ENCODE measurements around the gene ARHGEF17. TPM values are rescaled to one million over a fixed set of nuclear protein-coding genes. Genes with fewer than 3 reads are reported as not detected.
A peak's percentile ranks its signal among the peaks of the same experiment; 100 is the strongest.

ARHGEF17 gene
- total RNA-seq, 2 donors from 2014 or later = 8.6 to 13.4 TPM

DNA sequence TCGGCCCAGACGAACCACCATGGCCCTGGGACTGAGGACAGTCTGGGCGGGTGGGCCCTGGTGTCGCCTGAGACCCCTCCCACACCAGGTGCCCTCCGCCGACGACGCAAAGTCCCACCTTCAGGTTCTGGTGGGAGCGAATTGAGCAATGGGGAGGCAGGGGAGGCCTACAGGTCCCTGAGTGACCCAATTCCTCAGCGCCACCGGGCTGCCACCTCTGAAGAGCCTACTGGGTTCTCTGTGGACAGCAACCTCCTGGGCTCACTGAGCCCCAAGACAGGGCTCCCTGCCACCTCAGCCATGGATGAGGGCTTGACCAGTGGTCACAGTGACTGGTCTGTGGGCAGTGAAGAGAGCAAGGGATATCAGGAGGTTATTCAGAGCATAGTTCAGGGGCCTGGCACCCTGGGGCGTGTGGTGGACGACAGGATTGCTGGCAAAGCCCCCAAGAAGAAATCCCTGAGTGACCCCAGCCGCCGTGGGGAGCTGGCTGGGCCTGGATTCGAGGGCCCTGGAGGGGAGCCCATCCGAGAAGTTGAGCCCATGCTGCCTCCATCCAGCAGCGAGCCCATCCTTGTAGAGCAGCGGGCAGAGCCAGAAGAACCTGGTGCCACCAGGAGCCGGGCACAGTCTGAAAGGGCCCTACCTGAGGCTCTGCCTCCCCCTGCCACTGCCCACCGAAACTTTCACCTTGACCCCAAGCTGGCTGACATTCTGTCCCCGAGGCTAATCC, 2.8 kb downstream of the ARHGEF17 start:
- no peak for DNase-seq
- Histone ChIP-seq H3K9me3 (no peaks in the 10 kb centered on the region), H3K36me3 (no peaks in the 10 kb centered on the region), H3K9ac (ENCODE audit: low read depth in 2 of 2, low read length in 2 of 2) (peak overlapping the region in 1 of 2 donors; percentile 77), H3K27ac (peak overlapping the region; percentile 36), H3K27me3 (no peaks in the 10 kb centered on the region), H3K4me3 (peak overlapping the region; percentile 15), H3K4me1 (peaks cover 4% of the 10 kb centered on the region)
- TF ChIP-seq, protein P1, sequence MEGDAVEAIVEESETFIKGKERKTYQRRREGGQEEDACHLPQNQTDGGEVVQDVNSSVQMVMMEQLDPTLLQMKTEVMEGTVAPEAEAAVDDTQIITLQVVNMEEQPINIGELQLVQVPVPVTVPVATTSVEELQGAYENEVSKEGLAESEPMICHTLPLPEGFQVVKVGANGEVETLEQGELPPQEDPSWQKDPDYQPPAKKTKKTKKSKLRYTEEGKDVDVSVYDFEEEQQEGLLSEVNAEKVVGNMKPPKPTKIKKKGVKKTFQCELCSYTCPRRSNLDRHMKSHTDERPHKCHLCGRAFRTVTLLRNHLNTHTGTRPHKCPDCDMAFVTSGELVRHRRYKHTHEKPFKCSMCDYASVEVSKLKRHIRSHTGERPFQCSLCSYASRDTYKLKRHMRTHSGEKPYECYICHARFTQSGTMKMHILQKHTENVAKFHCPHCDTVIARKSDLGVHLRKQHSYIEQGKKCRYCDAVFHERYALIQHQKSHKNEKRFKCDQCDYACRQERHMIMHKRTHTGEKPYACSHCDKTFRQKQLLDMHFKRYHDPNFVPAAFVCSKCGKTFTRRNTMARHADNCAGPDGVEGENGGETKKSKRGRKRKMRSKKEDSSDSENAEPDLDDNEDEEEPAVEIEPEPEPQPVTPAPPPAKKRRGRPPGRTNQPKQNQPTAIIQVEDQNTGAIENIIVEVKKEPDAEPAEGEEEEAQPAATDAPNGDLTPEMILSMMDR (IDR thresholded peaks at IDR 0.05) = no peak
- intact Hi-C loops (cut with DNase I) = no loop called here

DNA sequence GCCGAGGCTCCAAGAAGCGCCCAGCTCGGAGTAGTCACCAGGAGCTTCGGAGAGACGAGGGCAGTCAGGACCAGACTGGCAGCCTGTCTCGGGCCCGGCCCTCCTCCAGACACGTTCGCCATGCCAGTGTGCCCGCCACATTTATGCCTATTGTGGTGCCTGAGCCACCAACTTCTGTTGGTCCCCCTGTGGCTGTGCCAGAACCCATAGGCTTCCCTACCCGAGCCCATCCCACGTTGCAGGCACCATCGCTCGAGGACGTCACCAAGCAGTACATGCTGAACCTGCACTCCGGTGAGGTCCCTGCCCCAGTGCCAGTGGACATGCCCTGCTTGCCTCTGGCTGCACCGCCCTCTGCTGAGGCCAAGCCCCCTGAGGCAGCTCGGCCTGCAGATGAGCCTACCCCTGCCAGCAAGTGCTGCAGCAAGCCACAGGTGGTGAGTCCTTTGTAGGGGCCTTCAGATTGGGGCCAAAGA, 3.4 kb downstream of the ARHGEF17 start:
- intact Hi-C loops (cut with DNase I) = no loop called here
- Histone ChIP-seq H3K27me3 (no peaks in the 10 kb centered on the region), H3K27ac (peak overlapping the region; percentile 36)

DNA sequence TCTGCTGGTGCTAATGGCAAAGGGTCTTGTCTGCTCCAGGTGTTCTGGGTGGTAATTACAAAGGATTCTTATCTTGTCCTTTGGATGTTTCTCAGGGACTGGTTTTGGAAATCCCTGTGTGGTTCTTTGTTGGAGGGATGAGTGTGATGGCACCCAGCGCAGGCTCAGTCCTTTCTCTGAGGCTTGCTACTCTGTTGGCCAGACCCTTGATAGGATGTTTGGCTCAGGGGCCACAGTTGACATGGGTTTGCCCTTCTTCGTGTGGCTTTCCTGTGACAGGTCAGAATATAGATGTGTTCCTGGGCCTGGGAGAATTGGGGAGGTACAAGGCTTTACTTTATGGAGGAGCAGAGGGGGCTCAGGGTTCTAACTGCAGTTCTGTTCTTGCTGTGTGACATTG, 4.0 kb downstream of the ARHGEF17 start:
- H3K4me1 ChIP-seq = no peaks in the 10 kb centered on the region

More for the DNA sequence above, 3.4 kb downstream of the ARHGEF17 start:
- Histone ChIP-seq H3K9ac (ENCODE audit: low read depth in 2 of 2, low read length in 2 of 2) (peak overlapping the region in 1 of 2 donors; percentile 49), H3K9me3 (no peaks in the 10 kb centered on the region), H3K4me3 (peak overlapping the region; percentile 15), H3K4me1 (peaks cover 4% of the 10 kb centered on the region), H3K36me3 (no peaks in the 10 kb centered on the region)
- TF ChIP-seq, protein P1 (IDR thresholded peaks at IDR 0.05) = no peak
- no peak for DNase-seq

DNA sequence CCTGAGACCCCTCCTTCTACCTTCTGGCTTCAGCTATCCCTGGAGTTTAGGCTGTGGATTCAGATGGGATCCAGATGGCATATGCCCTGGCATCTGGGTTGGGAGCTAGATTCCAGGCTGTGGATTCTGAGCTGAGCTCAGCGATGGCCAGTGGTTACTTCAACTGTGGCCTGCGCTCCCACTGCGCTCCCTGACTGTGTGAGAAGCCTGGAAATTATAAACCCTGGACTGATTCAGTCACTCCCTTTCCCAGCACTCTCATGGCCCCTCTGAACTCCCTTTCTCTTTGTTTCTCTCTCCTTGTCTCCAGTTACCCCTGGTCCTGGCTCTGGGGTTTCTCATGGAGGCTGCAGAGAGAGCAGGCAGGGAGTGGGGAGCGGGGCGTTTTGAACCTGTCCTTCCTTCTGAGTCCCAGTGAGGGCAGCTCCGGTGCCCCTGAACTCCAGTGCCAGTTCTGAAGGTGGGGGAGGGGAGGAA, 4.8 kb downstream of the ARHGEF17 start:
- intact Hi-C loops (cut with DNase I) = no loop called here
- no peaks in the 10 kb centered on the region for H3K4me1 ChIP-seq
- TF ChIP-seq, protein P1 (IDR thresholded peaks at IDR 0.05) = no peak
- H3K4me3 ChIP-seq = peak overlapping the region; percentile 15
- no peaks in the 10 kb centered on the region for H3K27me3 ChIP-seq
- H3K9me3 ChIP-seq = no peaks in the 10 kb centered on the region
- DNase-seq = no peak
- H3K9ac ChIP-seq (ENCODE audit: low read depth in 2 of 2, low read length in 2 of 2) = peak overlapping the region; percentile 42 to 56
- peak overlapping the region; percentile 34 for H3K27ac ChIP-seq
- no peaks in the 10 kb centered on the region for H3K36me3 ChIP-seq

More for the DNA sequence above, 4.0 kb downstream of the ARHGEF17 start:
- H3K9ac ChIP-seq (ENCODE audit: low read depth in 2 of 2, low read length in 2 of 2) = no peak overlapping the region
- no peaks in the 10 kb centered on the region for H3K9me3 ChIP-seq
- no peaks in the 10 kb centered on the region for H3K36me3 ChIP-seq
- peak overlapping the region; percentile 15 for H3K4me3 ChIP-seq
- H3K27me3 ChIP-seq = no peaks in the 10 kb centered on the region
- intact Hi-C loops (cut with DNase I) = no loop called here
- no peak for DNase-seq
- H3K27ac ChIP-seq = peak overlapping the region; percentile 36
- TF ChIP-seq, protein P1 (IDR thresholded peaks at IDR 0.05) = no peak

DNA sequence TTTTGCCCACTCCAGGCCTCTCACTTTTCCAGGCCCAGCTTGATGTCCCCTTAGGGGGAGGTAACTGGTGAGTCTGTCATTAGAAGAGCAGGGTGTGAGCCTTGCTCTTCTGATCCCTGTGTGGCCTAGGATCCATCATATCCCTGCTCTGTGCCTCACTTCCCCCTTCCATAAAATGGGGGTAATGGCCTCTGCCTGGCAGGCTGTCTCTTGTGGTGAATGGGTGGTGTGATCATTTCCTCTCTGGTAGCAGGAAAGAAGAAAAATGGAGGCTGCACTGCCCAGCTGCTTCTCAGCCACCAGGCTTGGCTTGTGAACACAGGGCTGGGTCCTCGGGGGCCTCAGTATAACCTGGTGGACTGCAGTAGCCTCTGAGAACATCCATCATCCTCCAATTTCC, 5.6 kb downstream of the ARHGEF17 start:
- H3K9me3 ChIP-seq = no peaks in the 10 kb centered on the region
- H3K4me1 ChIP-seq = no peaks in the 10 kb centered on the region
- H3K36me3 ChIP-seq = no peaks in the 10 kb centered on the region
- H3K27ac ChIP-seq = peak overlapping the region; percentile 34
- TF ChIP-seq, protein P1 (IDR thresholded peaks at IDR 0.05) = no peak
- no peaks in the 10 kb centered on the region for H3K27me3 ChIP-seq
- intact Hi-C loops (cut with DNase I) = no loop called here
- no peak overlapping the region for H3K4me3 ChIP-seq
- DNase-seq = no peak
- peak overlapping the region in 1 of 2 donors; percentile 42 for H3K9ac ChIP-seq (ENCODE audit: low read depth in 2 of 2, low read length in 2 of 2)
